ENCODE measurements around the gene ATF6.
"Not testable (repeated sequence)": the region's sequence is repeated elsewhere in the genome, so short reads cannot be mapped to it uniquely, and the experiment has no call there.

Gene ATF6

GRCh38 chr1:161784968-161785367, 18.8 kb downstream of the ATF6 start:
- no peak for DNase-seq

- no peak for DNase-seq
These were observed 21.2 kb downstream of the ATF6 start for GRCh38 chr1:161787355-161787754.

- no peak for DNase-seq
These were observed 24.6 kb downstream of the ATF6 start for GRCh38 chr1:161790587-161791317.

- DNase-seq: no peak
These were observed 26.0 kb downstream of the ATF6 start for GRCh38 chr1:161791904-161792655.

- peak; percentile 29 for DNase-seq
These were observed 26.6 kb downstream of the ATF6 start for GRCh38 chr1:161792740-161793139.

- no peak for DNase-seq
These were observed 33.7 kb downstream of the ATF6 start for GRCh38 chr1:161799792-161800191.

- peak; percentile 23 for DNase-seq
These were observed 35.8 kb downstream of the ATF6 start for GRCh38 chr1:161801955-161802354.

GRCh38 chr1:161803181-161803580, 37.1 kb downstream of the ATF6 start:
- peak; percentile 23 for DNase-seq

GRCh38 chr1:161805399-161806197, 39.5 kb downstream of the ATF6 start:
- no peak for DNase-seq

GRCh38 chr1:161809202-161809601, 43.1 kb downstream of the ATF6 start:
- DNase-seq: not testable (repeated sequence)

- DNase-seq: not testable (repeated sequence)
These were observed 43.5 kb downstream of the ATF6 start for GRCh38 chr1:161809656-161810055.

- no peak for DNase-seq
These were observed 44.7 kb downstream of the ATF6 start for GRCh38 chr1:161810780-161811179.

GRCh38 chr1:161816201-161816600, 50.1 kb downstream of the ATF6 start:
- DNase-seq: no peak

GRCh38 chr1:161817176-161817730, 51.1 kb downstream of the ATF6 start:
- DNase-seq: no peak

GRCh38 chr1:161820914-161821313, 54.8 kb downstream of the ATF6 start:
- no peak for DNase-seq

GRCh38 chr1:161824618-161825017, 58.5 kb downstream of the ATF6 start:
- DNase-seq: no peak

GRCh38 chr1:161825831-161826230, 59.7 kb downstream of the ATF6 start:
- DNase-seq: no peak

GRCh38 chr1:161826478-161826877, 60.4 kb downstream of the ATF6 start:
- DNase-seq: no peak

- no peak for DNase-seq
These were observed 61.7 kb downstream of the ATF6 start for GRCh38 chr1:161827786-161828185.

- not testable (repeated sequence) for DNase-seq
These were observed 66.3 kb downstream of the ATF6 start for GRCh38 chr1:161832299-161832907.

GRCh38 chr1:161834967-161835550, 68.9 kb downstream of the ATF6 start:
- no peak for DNase-seq

- DNase-seq: no peak
These were observed 69.9 kb downstream of the ATF6 start for GRCh38 chr1:161836018-161836417.

Measured in retina (tissue), 1 donor.